Choroid plexus epithelial cell (primary cell): ENCODE measurements around the gene PLEKHG4B.

Source experiments
- DNase-seq: peaks from one replicate; pipeline ENCODE4 v3.0.0-alpha.2; 2010; ENCODE audit warnings: low read depth
- H3K4me3 ChIP-seq: 2 replicates; pipeline ENCODE4 v1.5.1; 2011; ENCODE audit warnings: low read depth, mild to moderate bottlenecking, control low read depth, low read length, moderate library complexity
- CTCF ChIP-seq: conservative IDR thresholded peaks from 2 replicates; pipeline ENCODE4 v1.5.1; 2011; ENCODE audit warnings: low read depth, mild to moderate bottlenecking, control low read depth, inconsistent platforms, low read length, moderate library complexity

Gene PLEKHG4B

GRCh38 chr5:155651-156410 is 63.9 kb downstream of the PLEKHG4B start:
- DNase-seq: no peak
- TF ChIP-seq CTCF: no peak
- no peak overlapping the region for H3K4me3 ChIP-seq

DNA sequence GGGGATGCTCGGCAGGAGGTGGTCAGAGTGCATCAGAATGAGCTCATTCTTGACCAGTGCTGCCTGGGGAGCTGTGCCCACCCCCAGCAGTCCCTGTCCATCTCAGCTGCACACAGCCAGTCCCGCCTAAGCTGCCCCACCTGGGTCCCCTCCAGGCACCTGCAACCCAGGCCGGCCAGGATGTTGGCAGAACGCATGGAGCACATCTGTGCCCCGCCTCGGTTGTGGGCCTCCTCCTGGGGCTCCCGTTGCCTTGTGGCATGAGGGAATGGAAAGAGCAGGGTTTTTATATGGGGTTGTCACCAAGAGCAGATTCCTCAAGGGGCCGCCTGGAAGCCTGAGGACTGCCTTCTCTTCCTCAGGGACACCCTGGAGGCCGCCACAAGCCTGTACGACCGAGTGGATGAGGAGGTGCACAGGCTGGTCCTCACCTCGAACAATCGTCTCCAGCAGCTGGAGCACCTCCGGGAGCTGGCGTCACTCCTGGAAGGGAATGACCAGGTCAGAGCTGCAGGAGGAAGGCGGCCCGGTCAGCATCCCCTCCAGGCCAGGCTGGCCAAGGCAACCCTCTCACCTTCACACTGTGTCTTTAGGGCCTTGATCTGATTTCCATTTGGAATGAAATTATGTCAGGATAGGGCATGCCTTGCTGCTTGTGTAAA is 64.6 kb downstream of the PLEKHG4B start:
- no peak for DNase-seq
- TF ChIP-seq CTCF: no peak
- H3K4me3 ChIP-seq: no peak overlapping the region

DNA sequence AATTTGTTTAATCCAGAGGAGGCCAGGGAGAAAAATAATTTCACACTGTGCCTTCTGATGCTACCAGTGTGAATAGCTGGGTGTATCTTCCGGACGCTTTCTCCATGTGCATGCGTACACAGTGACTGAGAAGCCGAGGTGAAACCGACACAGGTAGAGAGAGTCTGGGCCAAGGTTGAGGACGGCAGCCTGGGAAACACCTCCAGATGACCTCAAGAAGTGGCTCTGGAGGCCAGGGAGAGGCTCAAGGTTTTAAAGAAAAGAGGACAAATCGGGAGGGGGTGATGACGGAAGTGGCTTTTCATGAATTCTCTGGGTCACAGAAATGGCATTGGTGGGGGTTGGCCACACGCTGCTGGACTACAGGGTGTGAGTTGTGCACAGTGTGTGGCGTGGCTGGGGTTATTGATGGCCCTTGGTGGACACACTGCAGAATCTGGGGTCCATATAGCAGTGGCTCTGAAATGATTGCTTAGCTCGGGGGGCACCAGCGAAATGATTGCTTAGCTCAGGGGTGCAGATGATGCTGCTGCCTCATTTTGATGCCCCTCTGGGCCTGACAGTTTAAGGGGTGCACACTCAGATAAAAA is 65.3 kb downstream of the PLEKHG4B start:
- H3K4me3 ChIP-seq: no peak overlapping the region
- DNase-seq: no peak
- no peak for TF ChIP-seq CTCF

DNA sequence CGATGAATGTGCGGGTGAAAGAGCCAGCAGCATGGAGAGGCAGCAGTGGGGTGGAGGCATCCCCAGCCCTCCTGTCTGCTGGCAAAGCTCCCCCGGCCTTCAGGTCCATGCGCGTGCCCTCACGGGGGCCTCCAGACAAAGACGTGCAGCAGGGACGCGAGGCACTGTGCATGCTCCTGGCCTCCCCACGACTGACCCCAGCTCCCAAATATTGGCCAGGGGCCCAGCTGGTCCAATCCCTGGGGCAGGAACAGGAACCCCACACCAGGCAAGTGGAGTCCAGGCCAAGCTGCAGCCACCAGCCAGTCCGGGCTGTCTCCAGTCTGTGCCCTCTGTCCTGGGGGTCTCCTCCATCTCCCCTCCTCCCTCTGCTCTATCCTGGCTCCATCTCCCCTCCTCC is 65.8 kb downstream of the PLEKHG4B start:
- no peak for TF ChIP-seq CTCF
- no peak for DNase-seq

GRCh38 chr5:158807-159447 is 67.0 kb downstream of the PLEKHG4B start:
- no peak overlapping the region for H3K4me3 ChIP-seq

More for the DNA sequence above, 65.8 kb downstream of the PLEKHG4B start:
- no peak overlapping the region for H3K4me3 ChIP-seq

GRCh38 chr5:159448-160172 is 67.6 kb downstream of the PLEKHG4B start:
- TF ChIP-seq CTCF: peak; percentile 4
- H3K4me3 ChIP-seq: no peak overlapping the region
- DNase-seq: peak; percentile 64

More at GRCh38 chr5:158807-159447, 67.0 kb downstream of the PLEKHG4B start:
- DNase-seq: no peak
- no peak for TF ChIP-seq CTCF
